Testis (tissue), 3 donors: ENCODE data around the gene RMDN2. TPM values are rescaled to one million over a fixed set of nuclear protein-coding genes. Genes with fewer than 3 reads are reported as not detected.

ENCODE experiments used
- DNase-seq: peaks from one replicate; pipeline ENCODE4 v3.0.0-alpha.2; 2019
- H3K27ac ChIP-seq, 2 donors: fragments of 200-600 bp; sonication (generic); one replicate each; pipeline ENCODE4 v1.5.1; 2019
- H3K27me3 ChIP-seq: fragments of 200-600 bp; sonication (generic); one replicate; pipeline ENCODE4 v1.5.1; 2019
- H3K36me3 ChIP-seq: fragments of 200-600 bp; sonication (generic); one replicate; pipeline ENCODE4 v1.5.1; 2017; ENCODE audit warnings: low read depth; ENCODE audit errors: missing control alignments
- H3K4me1 ChIP-seq: fragments of 200-600 bp; sonication (generic); one replicate; pipeline ENCODE4 v1.5.1; 2019
- H3K4me3 ChIP-seq, 2 donors: fragments of 200-600 bp; sonication (generic); one replicate each; pipeline ENCODE4 v1.5.1; 2017 to 2019
- H3K9me3 ChIP-seq: fragments of 200-600 bp; sonication (generic); one replicate; pipeline ENCODE4 v1.5.1; 2017
- CTCF ChIP-seq, 3 experiments: fragments of 450-650 bp in 2 of 3; fragments of 200-600 bp in 1 of 3; sonication (generic) in 1 of 3; IDR thresholded peaks; one replicate each; pipeline ENCODE4 v1.5.1; 2016 to 2019; ENCODE audit warnings: antibody characterized with exemption in 3 of 3, mild to moderate bottlenecking in 2 of 3, moderate library complexity in 1 of 3
- POLR2A ChIP-seq: fragments of 450-650 bp; IDR thresholded peaks from one replicate; pipeline ENCODE4 v1.6.1; 2017; ENCODE audit warnings: antibody characterized with exemption, mild to moderate bottlenecking, moderate library complexity
- WGBS, 2 donors: methylation state at CpG; one replicate each; pipeline ENCODE4 v1.1.5; 2018; 5-methylcytosine and 5-hydroxymethylcytosine counted together
- intact Hi-C: fragments of 100-400 bp; cut with DNase I; formaldehyde crosslinking; loops from one replicate; pipeline ENCODE4 v1.15.1; 2023; ENCODE audit warnings: low total_unique reads
- polyA plus RNA-seq: library from polyadenylated mRNA; stranded (reverse); fragments of 350-450 nt; fragmentation: Illumina TruSeq; extraction: RNeasy Lipid Tissue Mini Kit (QIAGEN cat#74804); gene quantifications from one replicate; pipeline ENCODE4 v1.2.3, GENCODE V29; 2014; ENCODE audit warnings: low read depth, low replicate concordance; ENCODE audit not compliant: insufficient read depth
- total RNA-seq, 2 donors: library from RNA; depleted of rRNA; stranded (reverse); fragments of >200 nt; gene quantifications; one replicate each; pipeline ENCODE4 v1.2.3, GENCODE V29; 2016

Gene RMDN2
- total and polyA plus RNA-seq, 3 donors from 2014 or later = 22.8 to 34.9 (median 31.6) TPM

- no peaks in the 10 kb centered on the region for H3K27me3 ChIP-seq
- no peak for DNase-seq
- TF ChIP-seq CTCF (IDR thresholded peaks at IDR 0.05) (no peak), POLR2A (no peak)
- WGBS, 2 donors = 82 to 93% methylated on average over 4 of the region's 4 CpGs
- no peaks in the 10 kb centered on the region for H3K4me1 ChIP-seq
- intact Hi-C loops = no loop called here
- no peaks in the 10 kb centered on the region for H3K36me3 ChIP-seq
- no peaks in the 10 kb centered on the region for H3K9me3 ChIP-seq
- H3K27ac ChIP-seq = no peak overlapping the region
- no peak overlapping the region for H3K4me3 ChIP-seq
Observed at GRCh38 chr2:38045811-38046210, 120.7 kb downstream of the RMDN2 start.

- Histone ChIP-seq H3K36me3 (no peaks in the 10 kb centered on the region), H3K27ac (no peak overlapping the region), H3K4me1 (no peaks in the 10 kb centered on the region), H3K4me3 (no peak overlapping the region), H3K27me3 (no peaks in the 10 kb centered on the region), H3K9me3 (no peaks in the 10 kb centered on the region)
- TF ChIP-seq POLR2A = no peak
- no peak for TF ChIP-seq CTCF (IDR thresholded peaks at IDR 0.05)
- DNase-seq = no peak
- intact Hi-C loops = no loop called here
- WGBS, 2 donors = 76 to 86% methylated on average over 3 of the region's 3 CpGs
Observed at GRCh38 chr2:38056216-38056615, 131.1 kb downstream of the RMDN2 start.

- no peak for TF ChIP-seq CTCF (IDR thresholded peaks at IDR 0.05)
- TF ChIP-seq POLR2A = no peak
Observed at GRCh38 chr2:38057651-38058410, 132.7 kb downstream of the RMDN2 start.

DNA sequence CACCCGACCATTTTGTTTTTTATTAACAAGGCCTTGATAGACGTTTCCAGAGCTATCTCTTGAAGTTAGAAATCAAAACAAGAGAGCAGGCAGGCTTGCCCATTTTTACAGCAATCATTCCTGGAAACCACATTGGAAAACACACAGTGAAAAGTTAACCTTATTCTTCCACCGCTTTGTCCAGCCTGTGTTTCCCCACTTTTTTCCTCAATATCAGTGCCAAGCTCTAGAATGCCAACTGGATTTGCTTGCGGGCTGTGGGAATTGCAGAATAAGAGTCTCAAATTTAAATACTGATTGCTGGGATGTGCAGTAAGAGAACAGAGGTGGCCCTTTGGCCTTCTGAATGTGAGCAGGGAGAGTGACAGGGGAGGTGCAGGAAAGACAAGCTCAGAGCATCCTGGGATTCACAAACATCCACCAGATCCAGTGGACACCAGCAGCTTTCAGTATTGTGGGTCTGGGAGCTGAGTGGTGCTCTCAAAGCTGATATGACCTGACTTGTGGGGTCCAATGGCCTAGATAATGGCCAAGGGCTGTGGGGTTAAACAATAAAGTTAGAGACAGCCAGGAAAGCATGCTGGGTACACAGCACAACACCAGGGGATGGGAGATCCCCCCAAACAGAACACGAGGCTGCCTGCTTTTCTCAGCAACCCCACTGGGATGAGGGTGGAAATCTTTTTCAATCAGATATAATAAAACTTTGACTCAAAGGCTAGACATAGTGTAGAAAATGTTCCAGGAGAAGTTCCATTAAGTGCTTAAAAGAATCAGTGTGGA lies 135.3 kb downstream of the RMDN2 start:
- 54 to 61% methylated on average over 5 of the region's 5 CpGs for WGBS, 2 donors
- TF ChIP-seq POLR2A (no peak), CTCF (IDR thresholded peaks at IDR 0.05) (no peak)
- Histone ChIP-seq H3K4me3 (no peak overlapping the region), H3K4me1 (no peaks in the 10 kb centered on the region), H3K27me3 (no peaks in the 10 kb centered on the region), H3K27ac (no peak overlapping the region), H3K36me3 (no peaks in the 10 kb centered on the region), H3K9me3 (no peaks in the 10 kb centered on the region)
- DNase-seq = no peak
- intact Hi-C loops = no loop called here

More at GRCh38 chr2:38057651-38058410, 132.7 kb downstream of the RMDN2 start:
- Histone ChIP-seq H3K4me3 (no peak overlapping the region), H3K9me3 (no peaks in the 10 kb centered on the region), H3K36me3 (no peaks in the 10 kb centered on the region), H3K27ac (no peak overlapping the region), H3K4me1 (no peaks in the 10 kb centered on the region), H3K27me3 (no peaks in the 10 kb centered on the region)
- intact Hi-C loops = no loop called here
- DNase-seq = no peak
- WGBS, 2 donors = 89 to 91% methylated on average over 3 of the region's 3 CpGs
